Lower leg skin (tissue), 3 donors: ENCODE measurements around the gene ARMC2.

Experiments used
- POLR2A ChIP-seq, 2 donors: fragments of 450-650 bp; IDR thresholded peaks; one replicate each; pipeline ENCODE4 v1.6.1; 2016 to 2017; ENCODE audit warnings: antibody characterized with exemption in 2 of 2, mild to moderate bottlenecking in 1 of 2, moderate library complexity in 1 of 2
- TF ChIP-seq, protein P1 (sequence below), 3 donors: fragments of 450-650 bp; IDR thresholded peaks; one replicate each; pipeline ENCODE4 v1.5.1; 2016; ENCODE audit warnings: antibody characterized with exemption in 3 of 3, mild to moderate bottlenecking in 3 of 3, moderate library complexity in 2 of 3

- TF ChIP-seq, protein P1, sequence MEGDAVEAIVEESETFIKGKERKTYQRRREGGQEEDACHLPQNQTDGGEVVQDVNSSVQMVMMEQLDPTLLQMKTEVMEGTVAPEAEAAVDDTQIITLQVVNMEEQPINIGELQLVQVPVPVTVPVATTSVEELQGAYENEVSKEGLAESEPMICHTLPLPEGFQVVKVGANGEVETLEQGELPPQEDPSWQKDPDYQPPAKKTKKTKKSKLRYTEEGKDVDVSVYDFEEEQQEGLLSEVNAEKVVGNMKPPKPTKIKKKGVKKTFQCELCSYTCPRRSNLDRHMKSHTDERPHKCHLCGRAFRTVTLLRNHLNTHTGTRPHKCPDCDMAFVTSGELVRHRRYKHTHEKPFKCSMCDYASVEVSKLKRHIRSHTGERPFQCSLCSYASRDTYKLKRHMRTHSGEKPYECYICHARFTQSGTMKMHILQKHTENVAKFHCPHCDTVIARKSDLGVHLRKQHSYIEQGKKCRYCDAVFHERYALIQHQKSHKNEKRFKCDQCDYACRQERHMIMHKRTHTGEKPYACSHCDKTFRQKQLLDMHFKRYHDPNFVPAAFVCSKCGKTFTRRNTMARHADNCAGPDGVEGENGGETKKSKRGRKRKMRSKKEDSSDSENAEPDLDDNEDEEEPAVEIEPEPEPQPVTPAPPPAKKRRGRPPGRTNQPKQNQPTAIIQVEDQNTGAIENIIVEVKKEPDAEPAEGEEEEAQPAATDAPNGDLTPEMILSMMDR (IDR thresholded peaks at IDR 0.05), result no peak
- TF ChIP-seq POLR2A (IDR thresholded peaks at IDR 0.05), result no peak
Measured at GRCh38 chr6:108953681-108954080, 105.5 kb downstream of the ARMC2 start.
